Natural killer cell treated with Interleukin-12 subunit alpha and Interleukin-12 subunit beta and Interleukin-15 and Interleukin-18, amount 100 ng/mL, for 72 hours (primary cell): Measurements from ENCODE around the gene CHRD. TPM values are rescaled to one million over a fixed set of nuclear protein-coding genes. Genes with fewer than 3 reads are reported as not detected.
"Not testable (repeated sequence)": the region's sequence is repeated elsewhere in the genome, so short reads cannot be mapped to it uniquely, and the experiment has no call there.

Experiments used
- ATAC-seq, 2 donors: fragments of 150-1000 bp; cut with Tn5 transposase in 1 of 2; sonication (Bioruptor Pico), chemical (Tn5 transposase) in 1 of 2; 2 replicates each; pipeline ENCODE4 v1.10.0; 2021
- DNase-seq: peaks from one replicate; pipeline ENCODE4 v3.0.0; 2022; ENCODE audit warnings: low spot score
- H3K27ac Mint-ChIP-seq, 2 donors: 1 replicate in 1 of 2; 2 replicates in 1 of 2; pipeline ENCODE4 v1.8.0; 2022; ENCODE audit warnings: mixed read lengths in 2 of 2, mild to moderate bottlenecking in 1 of 2, moderate library complexity in 1 of 2
- H3K27me3 Mint-ChIP-seq, 2 donors: 1 replicate in 1 of 2; 2 replicates in 1 of 2; pipeline ENCODE4 v1.8.0; 2022; ENCODE audit warnings: mixed read lengths in 2 of 2
- H3K36me3 Mint-ChIP-seq: one replicate; pipeline ENCODE4 v1.8.0; 2022; ENCODE audit warnings: mixed read lengths
- H3K4me1 Mint-ChIP-seq, 2 donors: 1 replicate in 1 of 2; 2 replicates in 1 of 2; pipeline ENCODE4 v1.8.0; 2022; ENCODE audit warnings: low read depth in 2 of 2, mixed read lengths in 2 of 2, mild to moderate bottlenecking in 1 of 2
- H3K4me3 Mint-ChIP-seq: one replicate; pipeline ENCODE4 v1.8.0; 2022; ENCODE audit warnings: mixed read lengths
- H3K9me3 Mint-ChIP-seq: 2 replicates; pipeline ENCODE4 v1.8.0; 2022; ENCODE audit warnings: mixed read lengths
- total RNA-seq, 2 donors: library from RNA; stranded (reverse); gene quantifications; one replicate each; pipeline ENCODE4 v1.2.3, GENCODE V29; 2022

CHRD gene
- total RNA-seq, 2 donors from 2014 or later = not detected

DNA sequence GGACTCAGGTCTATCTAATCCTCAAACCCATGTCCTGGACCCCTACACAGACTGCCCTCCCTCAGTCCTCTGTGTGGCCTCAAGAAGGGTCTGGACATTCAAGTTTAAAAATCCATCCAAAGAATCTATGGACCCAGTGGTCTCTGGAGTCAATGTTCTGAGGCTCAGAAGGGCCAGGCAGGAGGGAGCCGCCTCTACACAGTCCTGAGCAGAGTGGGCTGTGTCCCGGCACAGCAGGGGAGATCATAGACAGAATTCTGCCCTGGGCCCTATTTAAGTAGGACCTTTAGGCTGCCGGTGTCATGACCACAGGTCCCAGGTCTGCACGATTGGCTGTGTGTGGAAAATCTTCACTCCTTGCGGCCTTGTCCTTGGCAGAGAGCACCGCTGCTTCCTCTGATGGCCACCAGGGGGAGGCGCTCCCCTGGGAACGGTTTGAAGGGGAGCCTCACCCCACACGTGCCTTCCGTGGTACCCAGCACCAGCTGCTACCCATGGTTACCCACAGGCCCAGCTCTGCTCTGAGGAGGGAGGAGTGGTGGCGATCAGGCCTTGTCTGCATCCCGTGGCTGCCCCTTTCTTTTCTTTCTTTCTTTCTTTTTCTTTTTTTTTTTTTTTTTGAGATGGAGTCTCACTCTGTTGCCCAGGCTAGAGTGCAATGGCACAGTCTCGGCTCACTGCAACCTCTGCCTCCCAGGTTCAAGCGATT is 37.9 kb downstream of the CHRD start:
- H3K27ac Mint-ChIP-seq = no peak overlapping the region
- no peaks in the 10 kb centered on the region for H3K36me3 Mint-ChIP-seq
- no peak overlapping the region for H3K4me3 Mint-ChIP-seq
- H3K4me1 Mint-ChIP-seq = no peaks in the 10 kb centered on the region
- H3K9me3 Mint-ChIP-seq = no peaks in the 10 kb centered on the region
- H3K27me3 Mint-ChIP-seq = peaks cover 1 to 4% of the 10 kb centered on the region in 2 donors
- ATAC-seq = peak; percentile 81 to 84
- peak; percentile 68 for DNase-seq

DNA sequence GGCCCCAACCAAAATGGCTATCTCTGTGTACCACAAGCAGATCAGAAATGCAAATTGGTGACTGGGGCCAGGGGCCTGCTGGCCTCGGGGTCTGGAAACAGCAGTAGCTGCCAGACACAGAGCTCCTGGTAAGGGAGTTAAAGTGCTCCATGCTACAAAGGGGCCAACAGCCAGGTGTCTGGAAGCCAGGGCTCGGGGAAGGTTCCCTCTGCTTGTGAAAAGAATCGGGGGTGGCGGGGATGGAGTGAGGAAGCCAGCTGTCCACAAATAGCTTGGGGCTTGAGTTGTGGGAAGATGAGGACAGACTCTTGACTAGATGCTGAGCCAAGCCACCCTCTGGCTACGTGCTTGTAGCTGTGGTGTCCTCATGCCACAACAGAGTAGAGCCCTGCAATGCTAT is 39.3 kb downstream of the CHRD start:
- Mint-ChIP-seq H3K27me3 (peaks cover 11 to 16% of the 10 kb centered on the region in 2 donors), H3K4me3 (no peak overlapping the region), H3K27ac (no peak overlapping the region), H3K4me1 (no peaks in the 10 kb centered on the region), H3K9me3 (no peaks in the 10 kb centered on the region), H3K36me3 (no peaks in the 10 kb centered on the region)
- no peak for DNase-seq
- ATAC-seq = no peak

DNA sequence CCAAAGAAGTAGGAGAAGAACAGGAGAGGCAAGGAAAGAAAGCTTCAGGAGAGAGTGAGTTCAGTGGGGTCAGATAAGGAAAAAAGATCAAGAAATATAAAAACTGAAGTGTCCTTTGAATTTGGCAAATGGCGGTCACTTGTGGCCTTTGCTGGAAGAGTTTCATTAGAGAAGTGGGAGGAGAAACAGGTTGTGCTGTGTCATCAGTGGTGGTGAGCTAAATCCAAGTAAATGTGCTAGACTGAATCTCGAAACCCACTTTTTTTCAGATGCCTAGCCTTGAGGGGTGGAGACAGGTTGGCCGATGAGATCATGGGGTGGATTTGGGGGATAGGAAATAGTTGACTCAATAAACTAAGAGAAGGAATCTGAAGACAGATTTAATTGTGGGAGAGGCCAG is 43.7 kb downstream of the CHRD start:
- H3K27ac Mint-ChIP-seq = no peak overlapping the region
- H3K4me3 Mint-ChIP-seq = no peak overlapping the region
- ATAC-seq (no peak), DNase-seq (no peak)
- no peaks in the 10 kb centered on the region for H3K9me3 Mint-ChIP-seq
- H3K27me3 Mint-ChIP-seq = peaks cover 16 to 18% of the 10 kb centered on the region in 2 donors
- no peaks in the 10 kb centered on the region for H3K36me3 Mint-ChIP-seq
- H3K4me1 Mint-ChIP-seq = no peaks in the 10 kb centered on the region

DNA sequence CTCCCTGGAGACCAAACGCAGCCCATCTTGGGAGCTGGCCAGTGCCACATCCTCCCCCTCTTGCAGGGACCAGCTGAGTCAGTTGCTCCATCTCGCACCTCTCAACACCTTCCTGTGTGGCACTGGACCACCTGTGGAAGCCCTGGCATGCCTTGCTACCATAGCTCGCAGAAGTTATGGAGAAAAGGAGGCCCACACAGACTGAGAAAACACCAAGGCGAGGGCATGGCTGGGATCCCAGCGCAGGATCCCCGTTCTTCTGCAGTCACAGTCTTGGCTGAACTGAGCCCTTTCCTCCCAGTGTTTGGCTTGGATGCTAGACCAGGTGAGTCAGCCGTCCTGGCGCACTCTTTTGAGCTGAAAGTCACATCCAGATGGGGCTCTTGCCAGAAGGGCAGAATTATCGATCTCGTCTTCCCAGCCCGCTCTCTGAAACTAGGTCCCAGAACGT is 46.9 kb downstream of the CHRD start:
- Mint-ChIP-seq H3K36me3 (no peaks in the 10 kb centered on the region), H3K4me1 (no peaks in the 10 kb centered on the region), H3K27me3 (peaks cover 16 to 19% of the 10 kb centered on the region in 2 donors), H3K27ac (no peak overlapping the region), H3K4me3 (no peak overlapping the region), H3K9me3 (no peaks in the 10 kb centered on the region)
- no peak for DNase-seq
- ATAC-seq = no peak

DNA sequence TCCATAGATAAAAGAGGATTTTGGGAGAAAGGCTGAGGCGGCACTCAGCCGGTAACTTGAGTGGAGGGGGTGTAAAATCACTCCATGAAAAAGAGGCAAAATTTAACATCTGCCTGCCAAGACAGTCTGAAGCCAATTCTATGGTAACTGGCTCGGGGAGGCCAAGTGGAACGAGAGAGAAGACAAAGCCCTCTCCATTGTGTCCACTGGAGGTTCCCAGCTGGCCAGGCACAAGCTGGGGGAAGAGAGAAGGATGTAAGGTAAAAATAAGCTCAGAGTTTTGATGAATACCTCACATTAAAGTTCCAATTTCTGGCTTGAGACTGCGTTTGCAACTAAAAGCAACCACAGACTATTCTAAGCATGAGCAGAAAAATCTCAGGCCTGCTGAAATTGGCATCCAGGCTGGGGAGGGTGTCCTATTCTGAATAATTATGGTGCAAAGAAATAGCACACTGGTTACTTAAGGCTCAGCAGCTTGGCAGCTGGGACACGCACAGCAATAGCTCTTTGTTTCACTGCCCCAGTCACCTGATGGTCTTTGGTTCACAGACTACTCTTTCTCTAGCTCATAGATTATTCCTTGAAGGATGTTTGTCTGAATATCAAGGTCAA is 48.8 kb downstream of the CHRD start:
- DNase-seq (no peak), ATAC-seq (no peak)
- no peaks in the 10 kb centered on the region for H3K9me3 Mint-ChIP-seq
- no peak overlapping the region for H3K4me3 Mint-ChIP-seq
- H3K4me1 Mint-ChIP-seq = no peaks in the 10 kb centered on the region
- H3K27me3 Mint-ChIP-seq = peaks cover 3 to 11% of the 10 kb centered on the region in 2 donors
- no peaks in the 10 kb centered on the region for H3K36me3 Mint-ChIP-seq
- H3K27ac Mint-ChIP-seq = no peak overlapping the region

DNA sequence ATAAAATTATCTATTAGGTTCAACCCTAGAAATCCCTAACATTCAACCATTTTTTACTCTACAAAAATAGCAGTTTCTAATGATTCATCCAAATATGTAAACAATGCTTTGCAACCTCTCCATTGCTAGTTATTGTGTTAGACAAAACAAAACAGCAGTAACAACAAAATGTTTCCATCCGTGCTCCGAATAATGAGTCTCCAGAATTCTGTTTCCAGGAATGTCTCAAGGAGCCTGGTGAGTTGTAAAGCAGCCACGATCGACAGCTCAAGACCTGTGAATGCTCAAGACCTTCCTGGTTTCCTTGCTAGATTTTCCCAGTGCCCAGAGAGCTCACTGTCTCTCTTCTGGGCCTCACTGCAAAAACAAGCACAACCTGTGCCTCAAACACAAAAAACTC is 49.9 kb downstream of the CHRD start:
- Mint-ChIP-seq H3K36me3 (no peaks in the 10 kb centered on the region), H3K4me1 (no peaks in the 10 kb centered on the region), H3K4me3 (no peak overlapping the region), H3K9me3 (no peaks in the 10 kb centered on the region), H3K27me3 (peaks cover 7 to 13% of the 10 kb centered on the region in 2 donors), H3K27ac (no peak overlapping the region)
- DNase-seq (no peak), ATAC-seq (no peak)

DNA sequence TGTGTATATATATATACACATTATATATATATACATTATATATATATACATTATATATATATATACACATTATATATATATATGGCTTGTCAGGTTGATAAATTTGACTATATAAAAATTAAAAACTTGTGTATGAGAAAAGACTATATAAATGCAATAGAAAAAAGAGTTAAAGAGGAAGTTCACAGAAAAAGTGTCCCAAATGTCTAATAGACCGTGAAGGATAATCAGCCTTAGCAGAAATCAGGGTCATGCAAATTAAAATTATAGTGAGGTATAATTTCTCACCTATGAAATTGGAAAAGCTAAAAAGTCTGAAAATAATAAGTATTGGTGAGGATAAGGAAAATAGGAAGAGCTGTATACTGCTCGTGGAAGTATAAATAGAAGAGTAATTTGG is 51.1 kb downstream of the CHRD start:
- H3K27ac Mint-ChIP-seq = no peak overlapping the region
- H3K36me3 Mint-ChIP-seq = no peaks in the 10 kb centered on the region
- no peaks in the 10 kb centered on the region for H3K4me1 Mint-ChIP-seq
- ATAC-seq (no peak), DNase-seq (no peak)
- H3K9me3 Mint-ChIP-seq = no peaks in the 10 kb centered on the region
- no peak overlapping the region for H3K4me3 Mint-ChIP-seq
- H3K27me3 Mint-ChIP-seq = peaks cover 7 to 9% of the 10 kb centered on the region in 2 donors

DNA sequence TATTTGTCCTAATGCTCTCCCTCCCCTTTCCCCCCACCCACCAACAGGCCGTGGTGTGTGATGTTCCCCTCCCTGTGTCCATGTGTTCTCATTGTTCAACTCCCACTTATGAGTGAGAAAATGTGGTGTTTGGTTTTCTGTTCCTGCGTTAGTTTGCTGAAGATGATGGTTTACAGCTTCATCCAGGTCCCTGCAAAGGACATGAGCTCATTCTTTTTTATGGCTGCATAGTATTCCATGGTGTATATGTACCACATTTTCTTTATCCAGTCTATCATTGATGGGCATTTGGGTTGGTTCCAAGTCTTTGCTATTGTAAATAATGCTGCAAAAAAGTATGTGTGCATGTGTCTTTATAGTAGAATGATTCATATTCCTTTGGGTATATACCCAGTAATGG is 53.3 kb downstream of the CHRD start:
- H3K36me3 Mint-ChIP-seq, H3K4me3 Mint-ChIP-seq, H3K27ac Mint-ChIP-seq, DNase-seq, ATAC-seq, H3K9me3 Mint-ChIP-seq, H3K4me1 Mint-ChIP-seq: not testable (repeated sequence)
- peaks cover 7 to 14% of the 10 kb centered on the region in 2 donors for H3K27me3 Mint-ChIP-seq

DNA sequence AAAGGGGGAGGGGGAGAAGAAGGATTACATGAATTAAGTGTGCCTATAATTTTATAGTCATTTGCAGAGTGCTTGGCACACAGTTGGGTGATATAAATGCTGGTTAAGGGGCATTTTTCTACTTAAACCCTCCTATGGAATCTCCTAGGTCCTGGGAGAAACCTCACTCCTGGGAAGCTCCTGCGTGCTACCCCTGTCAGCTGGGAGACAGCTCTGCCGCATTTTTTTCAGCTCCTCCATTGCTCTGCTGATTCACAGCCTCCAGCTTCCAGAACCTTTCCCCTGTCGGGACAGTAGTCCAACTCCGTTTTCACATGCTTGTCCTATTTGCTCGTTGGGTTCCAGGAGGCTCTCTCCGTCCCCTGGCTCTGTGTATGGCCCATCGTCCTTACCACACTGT is 59.2 kb downstream of the CHRD start:
- Mint-ChIP-seq H3K27ac (no peak overlapping the region), H3K27me3 (peaks cover 4 to 10% of the 10 kb centered on the region in 2 donors), H3K36me3 (peaks cover 5% of the 10 kb centered on the region), H3K9me3 (peaks cover 3% of the 10 kb centered on the region), H3K4me1 (no peaks in the 10 kb centered on the region), H3K4me3 (no peak overlapping the region)
- ATAC-seq (no peak), DNase-seq (no peak)

Other genes with a start within 250 kb of the CHRD start
- gene EIF2B5, start 244.7 kb upstream of the CHRD start, total RNA-seq = 10 to 100 TPM; 63.0 to 91.9 TPM
- gene DVL3, start 224.7 kb upstream of the CHRD start, total RNA-seq = 10 to 100 TPM; 52.3 to 60.3 TPM
- 100 to 1,000 TPM; 190 to 242 TPM for gene AP2M1, start 205.2 kb upstream of the CHRD start, total RNA-seq
- gene ABCF3, start 193.9 kb upstream of the CHRD start, total RNA-seq = 100 to 1,000 TPM; 102 to 144 TPM
- not detected for gene VWA5B2, start 150.5 kb upstream of the CHRD start, total RNA-seq
- 10 to 100 TPM; 52.2 to 80.2 TPM for gene ALG3, start 131.1 kb upstream of the CHRD start, total RNA-seq
- 10 to 100 TPM; 11.9 to 16.8 TPM for gene EEF1AKMT4, start 130.4 kb upstream of the CHRD start, total RNA-seq
- gene CAMK2N2, start 118.5 kb upstream of the CHRD start, total RNA-seq = 1 to 10 TPM in 1 of 2 donors, under 1 TPM in 1; 0.53 to 1.2 TPM
- gene ECE2, start 104.0 kb upstream of the CHRD start, total RNA-seq = not detected
- gene PSMD2, start 80.8 kb upstream of the CHRD start, total RNA-seq = 100 to 1,000 TPM; 285 to 328 TPM
- gene EIF4G1, start 65.4 kb upstream of the CHRD start, total RNA-seq = 100 to 1,000 TPM; 535 to 855 TPM
- 1 to 10 TPM; 3.2 to 5.8 TPM for gene FAM131A, start 42.5 kb upstream of the CHRD start, total RNA-seq
- gene CLCN2, start 18.4 kb upstream of the CHRD start, total RNA-seq = 10 to 100 TPM in 1 of 2 donors, 1 to 10 TPM in 1; 6.5 to 10.5 TPM
- gene POLR2H, start 18.3 kb upstream of the CHRD start, total RNA-seq = 100 to 1,000 TPM; 111 to 142 TPM
- gene THPO, start 1.8 kb upstream of the CHRD start, total RNA-seq = not detected
- not detected for gene EPHB3, start 181.7 kb downstream of the CHRD start, total RNA-seq